HG03159 (cell line): Measurements from ENCODE around the gene TPPP3.

Experiments used
- ATAC-seq: cut with Tn5 transposase; IDR thresholded peaks from one replicate; pipeline ENCODE4 v1.9.1; 2021; ENCODE audit warnings: mild to moderate bottlenecking, moderate library complexity; ENCODE audit not compliant: unreplicated experiment

TPPP3 gene

GRCh38 chr16:67406111-67406971, 13.0 kb upstream of the TPPP3 start:
- ATAC-seq = no peak

GRCh38 chr16:67405336-67405735, 12.0 kb upstream of the TPPP3 start:
- ATAC-seq = no peak

- ATAC-seq = no peak
Observed at GRCh38 chr16:67404740-67405226, 11.5 kb upstream of the TPPP3 start.

DNA sequence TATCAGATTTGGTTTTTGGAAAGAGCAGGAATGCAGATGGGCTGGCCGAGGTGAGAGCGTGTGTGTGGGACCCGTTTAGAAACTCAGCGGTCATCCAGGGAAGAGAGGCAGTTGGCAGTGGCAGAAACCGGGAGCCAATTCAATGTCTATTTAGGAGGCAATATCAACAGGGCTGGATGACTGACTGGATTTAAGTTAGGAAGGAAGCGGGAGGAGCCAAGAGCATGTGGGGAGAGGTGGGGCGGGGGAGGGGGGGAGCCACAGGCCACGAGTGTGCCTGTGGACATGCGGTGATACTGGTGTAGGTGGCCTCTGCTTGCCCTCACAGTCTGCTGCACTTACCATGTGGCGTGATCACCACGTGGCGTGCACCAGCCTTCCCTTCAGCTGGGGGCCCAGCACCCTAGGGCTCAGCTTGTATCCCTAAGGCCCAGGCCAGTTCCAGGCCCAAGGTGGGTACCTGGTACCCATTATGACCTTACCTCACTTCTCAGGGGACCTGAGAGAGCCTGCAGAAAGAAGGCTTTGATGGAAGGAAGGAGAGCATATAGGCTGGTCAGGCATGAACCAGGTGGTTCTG, 10.8 kb upstream of the TPPP3 start:
- ATAC-seq = no peak

DNA sequence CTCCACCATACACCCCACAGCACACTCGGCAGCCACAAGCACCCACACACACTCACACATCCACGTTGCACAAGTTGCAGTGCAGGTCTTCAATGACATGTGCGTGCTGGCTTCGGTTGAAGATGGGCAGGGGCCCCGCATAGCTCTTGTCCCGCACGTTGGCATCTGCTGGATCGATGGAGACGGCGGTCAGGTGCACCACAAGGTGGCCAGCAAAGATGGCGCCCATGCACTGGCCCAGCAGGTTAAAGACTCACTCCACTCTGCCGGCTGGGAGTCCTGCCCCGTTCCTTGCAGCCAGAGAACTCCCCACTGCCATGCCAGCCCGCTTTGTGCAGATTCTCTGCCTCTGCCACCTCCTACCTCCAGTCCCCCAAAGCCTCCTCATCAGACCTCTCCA, 7.6 kb upstream of the TPPP3 start:
- no peak for ATAC-seq

GRCh38 chr16:67399749-67400704, 6.7 kb upstream of the TPPP3 start:
- ATAC-seq = no peak

GRCh38 chr16:67399218-67399733, 6.0 kb upstream of the TPPP3 start:
- no peak for ATAC-seq

DNA sequence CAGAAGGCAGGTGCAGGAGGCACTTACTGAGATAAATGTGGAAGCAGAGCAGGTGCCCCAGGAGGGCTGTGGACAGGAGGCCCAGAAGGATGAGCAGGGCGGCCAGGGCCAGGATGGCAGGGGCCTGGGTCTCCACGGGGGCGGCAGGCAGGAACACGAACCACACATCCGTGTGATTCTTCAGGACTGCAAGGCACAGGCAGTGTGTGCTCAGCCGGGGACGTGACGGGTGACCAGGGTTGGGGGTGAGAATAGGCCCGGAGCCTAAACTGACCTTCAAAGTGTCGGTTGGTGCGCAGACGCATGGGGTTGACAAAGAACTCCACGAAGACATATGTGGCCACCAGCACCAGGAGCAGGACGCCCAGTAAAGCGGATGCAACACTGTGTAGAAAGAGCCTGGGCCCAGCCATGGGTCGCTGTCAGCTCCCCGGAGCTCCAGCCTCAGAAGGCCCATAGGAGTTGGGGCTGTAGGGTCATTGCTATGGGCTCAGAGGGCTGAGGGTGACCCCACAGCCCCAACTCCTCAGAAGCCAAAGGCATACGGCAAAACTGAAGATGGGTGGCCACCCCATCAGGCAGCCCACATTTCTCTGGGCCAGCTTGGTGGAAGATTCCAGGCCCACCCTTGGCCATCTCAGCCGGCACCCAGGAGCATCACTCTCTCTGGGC, 5.4 kb upstream of the TPPP3 start:
- ATAC-seq = no peak

DNA sequence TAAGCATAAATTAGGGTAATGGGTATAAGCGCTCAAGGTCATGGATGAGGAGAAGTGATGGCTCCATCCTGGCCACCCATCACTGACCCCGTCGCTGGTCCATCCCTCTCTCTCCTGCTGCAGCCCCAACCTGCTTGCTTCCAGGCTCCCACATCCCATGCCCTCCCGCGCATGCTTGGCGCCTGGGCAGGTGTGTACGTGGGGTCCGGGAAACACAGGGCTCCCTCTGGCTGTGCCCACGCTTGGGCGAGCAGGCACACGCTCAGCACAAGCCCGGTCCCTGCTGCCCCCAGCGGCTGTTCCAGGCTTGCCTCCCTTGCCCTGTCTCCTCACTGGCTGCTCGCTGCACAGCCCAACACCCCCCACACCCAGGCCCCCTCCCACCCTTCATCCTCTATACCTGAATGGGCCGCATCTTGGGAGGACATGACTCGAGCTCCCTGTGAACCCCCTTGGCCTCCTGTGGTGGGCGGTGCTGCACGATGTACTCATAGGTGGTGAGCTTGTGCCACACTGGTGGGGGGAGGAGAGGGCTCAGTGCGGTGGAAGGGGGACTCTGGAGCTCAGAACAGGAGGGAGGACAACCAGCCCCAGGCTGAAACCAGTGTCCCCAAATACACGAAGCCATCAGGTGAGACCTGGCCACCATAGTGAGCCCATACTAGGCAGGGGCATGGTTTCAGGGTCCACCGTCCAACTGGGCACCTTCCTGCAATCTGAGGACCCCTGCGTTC, 4.7 kb upstream of the TPPP3 start:
- ATAC-seq = no peak

DNA sequence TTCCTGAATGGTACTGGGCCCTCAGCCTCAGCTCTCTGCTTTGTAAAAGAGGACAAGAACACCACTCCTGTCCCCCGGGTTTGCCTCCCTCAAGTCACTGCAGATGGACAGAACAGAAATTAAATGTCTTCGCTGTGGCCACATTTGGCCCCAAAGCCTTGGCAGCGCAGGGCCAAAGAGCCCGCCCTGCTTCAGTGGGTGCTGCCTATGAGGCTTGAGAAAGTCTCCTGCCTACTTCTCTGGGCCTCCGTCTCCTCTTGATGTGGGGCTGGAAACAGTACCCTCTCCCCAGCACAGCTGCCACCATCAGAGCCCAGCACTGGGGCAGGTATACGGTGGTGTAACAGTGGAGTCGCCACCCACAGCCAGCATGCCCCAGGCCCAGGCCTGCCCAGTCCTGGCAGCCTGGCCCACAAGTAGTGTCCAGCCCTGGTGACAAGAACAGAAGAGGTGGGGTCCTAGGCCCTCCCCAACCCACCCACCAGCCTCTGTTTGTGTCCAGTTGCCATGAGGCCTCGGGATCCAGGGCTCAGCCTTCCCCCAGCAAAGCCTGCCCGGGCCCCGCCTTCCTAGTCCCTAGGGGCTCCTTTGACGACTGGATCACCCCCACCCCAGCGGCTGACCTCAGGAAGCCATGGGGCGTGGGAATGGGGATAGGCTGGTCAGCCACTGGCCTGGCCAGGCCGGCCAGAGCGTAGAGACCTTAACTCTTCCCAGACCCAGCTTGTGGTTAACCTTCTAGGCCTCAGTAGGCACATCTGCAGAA, 3.9 kb upstream of the TPPP3 start:
- no peak for ATAC-seq

GRCh38 chr16:67396159-67397035, 3.1 kb upstream of the TPPP3 start:
- no peak for ATAC-seq

GRCh38 chr16:67395458-67396158, 2.3 kb upstream of the TPPP3 start:
- ATAC-seq = no peak

GRCh38 chr16:67395105-67395457, 1.8 kb upstream of the TPPP3 start:
- ATAC-seq = no peak

DNA sequence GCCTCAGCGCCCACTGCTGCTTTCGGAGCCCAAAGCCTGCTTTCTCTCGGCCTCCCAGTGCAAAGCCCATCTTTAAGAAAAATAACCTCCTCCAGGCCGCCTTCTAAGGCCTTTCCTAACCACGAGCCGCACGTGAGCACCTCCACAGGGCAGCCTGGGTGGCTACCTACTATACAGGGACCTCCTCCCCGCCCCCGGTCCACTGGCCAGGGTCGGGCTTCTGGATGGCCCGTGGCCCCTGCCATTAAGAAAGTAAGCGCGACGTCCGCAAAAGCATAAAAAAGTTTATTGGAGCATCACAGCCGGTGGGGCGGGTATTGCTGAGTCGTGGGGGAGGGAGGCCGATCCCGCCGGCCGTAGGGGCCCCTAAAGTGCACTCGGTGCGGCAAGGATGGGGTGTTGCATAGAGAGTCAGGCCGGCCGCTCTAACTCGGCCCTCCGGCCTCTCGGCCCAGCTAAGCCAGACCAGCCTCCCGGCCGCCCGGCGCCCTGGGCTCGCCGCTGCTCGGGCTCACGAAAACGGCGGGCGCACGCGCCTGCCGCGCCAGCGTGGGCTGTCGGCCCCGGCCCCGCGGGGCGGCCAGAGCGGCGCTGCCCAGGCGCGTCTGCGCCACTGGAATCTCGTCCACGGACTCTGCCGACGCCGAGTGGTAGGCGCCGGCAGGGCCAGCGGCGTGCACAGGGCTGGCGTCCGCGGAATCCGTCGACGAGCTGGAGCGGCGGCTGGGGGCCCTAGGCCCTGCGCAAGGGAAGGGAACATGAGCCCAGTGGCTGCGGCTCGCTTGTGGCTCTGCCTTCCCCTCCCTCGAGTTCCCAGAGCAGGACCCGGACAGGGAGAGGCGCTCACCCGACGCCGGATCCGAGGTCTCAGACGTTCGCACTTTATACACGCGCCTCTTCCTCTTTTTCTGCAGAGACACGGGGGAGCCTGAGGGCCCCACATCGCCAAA, 1.1 kb upstream of the TPPP3 start:
- ATAC-seq = no peak

GRCh38 chr16:67393788-67394154, 473 bp upstream of the TPPP3 start:
- no peak for ATAC-seq

- ATAC-seq = no peak
Observed at GRCh38 chr16:67392301-67393059, 818 bp downstream of the TPPP3 start.
